ENCODE results near the gene SH2D6.

SH2D6 gene

GRCh38 chr2:85418132-85419008 lies at the start of gene SH2D6:
Gene SH2D6, plus strand, starts transcription at chr2:85418714. Its CDS starts 10,752 bp downstream, at chr2:85429466.
- TF ChIP-seq GATA3 (IDR thresholded peaks at IDR 0.05; ENCODE audit: low read depth, low read length), result no peak
- TF ChIP-seq GATA2 (IDR thresholded peaks at IDR 0.05; ENCODE audit: low read depth, low read length), result peak; percentile 73

GRCh38 chr2:85368921-85369320 lies 49.6 kb upstream of the SH2D6 start:
- TF ChIP-seq GATA3 (IDR thresholded peaks at IDR 0.05; ENCODE audit: low read depth, low read length) (no peak), GATA2 (IDR thresholded peaks at IDR 0.05; ENCODE audit: low read depth, low read length) (no peak)

GRCh38 chr2:85369500-85369899 lies 49.0 kb upstream of the SH2D6 start:
- TF ChIP-seq GATA3 (IDR thresholded peaks at IDR 0.05; ENCODE audit: low read depth, low read length), result no peak
- no peak for TF ChIP-seq GATA2 (IDR thresholded peaks at IDR 0.05; ENCODE audit: low read depth, low read length)

- TF ChIP-seq GATA2 (IDR thresholded peaks at IDR 0.05; ENCODE audit: low read depth, low read length) (no peak), GATA3 (IDR thresholded peaks at IDR 0.05; ENCODE audit: low read depth, low read length) (no peak)
These were observed 47.5 kb upstream of the SH2D6 start for GRCh38 chr2:85371045-85371444.

GRCh38 chr2:85376291-85377065 lies 42.0 kb upstream of the SH2D6 start:
- no peak for TF ChIP-seq GATA2 (IDR thresholded peaks at IDR 0.05; ENCODE audit: low read depth, low read length)
- no peak for TF ChIP-seq GATA3 (IDR thresholded peaks at IDR 0.05; ENCODE audit: low read depth, low read length)

- no peak for TF ChIP-seq GATA2 (IDR thresholded peaks at IDR 0.05; ENCODE audit: low read depth, low read length)
- no peak for TF ChIP-seq GATA3 (IDR thresholded peaks at IDR 0.05; ENCODE audit: low read depth, low read length)
These were observed 41.4 kb upstream of the SH2D6 start for GRCh38 chr2:85377083-85377482.

GRCh38 chr2:85378257-85378656 lies 40.3 kb upstream of the SH2D6 start:
- TF ChIP-seq GATA3 (IDR thresholded peaks at IDR 0.05; ENCODE audit: low read depth, low read length), result no peak
- TF ChIP-seq GATA2 (IDR thresholded peaks at IDR 0.05; ENCODE audit: low read depth, low read length), result no peak

- no peak for TF ChIP-seq GATA2 (IDR thresholded peaks at IDR 0.05; ENCODE audit: low read depth, low read length)
- TF ChIP-seq GATA3 (IDR thresholded peaks at IDR 0.05; ENCODE audit: low read depth, low read length), result no peak
These were observed 38.5 kb upstream of the SH2D6 start for GRCh38 chr2:85380048-85380447.

GRCh38 chr2:85383850-85384249 lies 34.7 kb upstream of the SH2D6 start:
- TF ChIP-seq GATA2 (IDR thresholded peaks at IDR 0.05; ENCODE audit: low read depth, low read length), result no peak
- TF ChIP-seq GATA3 (IDR thresholded peaks at IDR 0.05; ENCODE audit: low read depth, low read length), result no peak

- TF ChIP-seq GATA2 (IDR thresholded peaks at IDR 0.05; ENCODE audit: low read depth, low read length), result no peak
These were observed 32.8 kb upstream of the SH2D6 start for GRCh38 chr2:85385746-85386145.

GRCh38 chr2:85387754-85388153 lies 30.8 kb upstream of the SH2D6 start:
- TF ChIP-seq GATA3 (IDR thresholded peaks at IDR 0.05; ENCODE audit: low read depth, low read length) (no peak), GATA2 (IDR thresholded peaks at IDR 0.05; ENCODE audit: low read depth, low read length) (no peak)

GRCh38 chr2:85388878-85389538 lies 29.5 kb upstream of the SH2D6 start:
- no peak for TF ChIP-seq GATA2 (IDR thresholded peaks at IDR 0.05; ENCODE audit: low read depth, low read length)
- TF ChIP-seq GATA3 (IDR thresholded peaks at IDR 0.05; ENCODE audit: low read depth, low read length), result no peak

GRCh38 chr2:85390941-85391669 lies 27.4 kb upstream of the SH2D6 start:
- no peak for TF ChIP-seq GATA3 (IDR thresholded peaks at IDR 0.05; ENCODE audit: low read depth, low read length)
- TF ChIP-seq GATA2 (IDR thresholded peaks at IDR 0.05; ENCODE audit: low read depth, low read length), result no peak

- TF ChIP-seq GATA2 (IDR thresholded peaks at IDR 0.05; ENCODE audit: low read depth, low read length) (no peak), GATA3 (IDR thresholded peaks at IDR 0.05; ENCODE audit: low read depth, low read length) (no peak)
These were observed 24.7 kb upstream of the SH2D6 start for GRCh38 chr2:85393836-85394235.
